HG03571 (cell line): Measurements from ENCODE around the gene PHF21B.
"Not testable (repeated sequence)": the region's sequence is repeated elsewhere in the genome, so short reads cannot be mapped to it uniquely, and the experiment has no call there.

Source experiments
- ATAC-seq: cut with Tn5 transposase; IDR thresholded peaks from one replicate; pipeline ENCODE4 v1.9.1; 2021; ENCODE audit not compliant: unreplicated experiment

Gene PHF21B

DNA sequence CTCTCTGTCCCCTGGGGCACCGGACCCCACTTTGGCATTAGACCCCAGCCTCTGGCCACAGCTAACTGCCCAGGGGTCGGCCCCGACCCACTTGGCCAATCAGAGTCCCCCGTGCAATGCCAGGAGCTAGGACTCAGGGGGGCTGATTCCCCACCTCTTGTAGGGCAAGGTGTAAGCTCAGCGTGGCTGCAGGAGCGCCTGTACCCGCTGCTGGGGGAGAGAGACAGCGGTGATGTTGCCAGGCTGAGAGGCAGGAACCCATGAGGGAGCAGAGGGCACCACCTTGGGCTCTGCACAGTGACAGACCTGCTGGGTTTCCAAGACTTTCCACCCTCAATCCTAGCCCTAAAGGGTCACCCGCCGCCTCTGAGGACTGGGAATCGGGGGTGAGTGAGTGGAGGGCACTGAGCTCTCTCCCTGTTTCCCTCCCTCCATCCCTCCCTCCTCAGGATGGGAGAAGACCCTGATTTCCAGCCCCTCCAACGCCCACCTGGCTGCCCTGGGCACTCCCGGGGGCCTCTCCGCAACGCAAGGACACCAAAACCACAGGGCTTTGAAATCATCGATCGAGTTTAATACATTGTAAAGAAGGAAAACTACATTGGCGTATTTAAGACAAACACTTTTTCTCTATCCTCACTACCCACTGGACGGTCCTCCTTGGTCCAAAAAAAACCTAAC, 129.1 kb downstream of the PHF21B start:
- ATAC-seq = no peak

DNA sequence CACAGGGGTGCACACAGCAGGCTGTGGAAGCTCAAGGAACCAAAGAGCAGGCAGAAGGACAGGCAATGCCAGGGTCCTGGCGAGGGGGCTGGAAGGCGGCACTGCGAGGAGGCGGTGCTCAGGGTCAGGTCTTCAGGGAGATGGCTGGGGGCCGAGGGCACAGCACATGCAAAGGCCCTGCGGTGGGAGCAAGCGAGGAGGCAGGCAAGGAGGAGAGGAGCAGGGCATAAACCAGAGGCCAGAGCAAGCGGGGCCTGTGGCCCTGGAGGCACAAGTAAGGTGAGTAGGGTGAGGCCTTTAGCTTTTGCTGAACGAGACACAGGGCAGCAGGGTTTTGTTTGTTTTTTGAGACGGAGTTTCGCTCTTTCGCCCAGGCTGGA, 130.5 kb downstream of the PHF21B start:
- ATAC-seq = no peak

DNA sequence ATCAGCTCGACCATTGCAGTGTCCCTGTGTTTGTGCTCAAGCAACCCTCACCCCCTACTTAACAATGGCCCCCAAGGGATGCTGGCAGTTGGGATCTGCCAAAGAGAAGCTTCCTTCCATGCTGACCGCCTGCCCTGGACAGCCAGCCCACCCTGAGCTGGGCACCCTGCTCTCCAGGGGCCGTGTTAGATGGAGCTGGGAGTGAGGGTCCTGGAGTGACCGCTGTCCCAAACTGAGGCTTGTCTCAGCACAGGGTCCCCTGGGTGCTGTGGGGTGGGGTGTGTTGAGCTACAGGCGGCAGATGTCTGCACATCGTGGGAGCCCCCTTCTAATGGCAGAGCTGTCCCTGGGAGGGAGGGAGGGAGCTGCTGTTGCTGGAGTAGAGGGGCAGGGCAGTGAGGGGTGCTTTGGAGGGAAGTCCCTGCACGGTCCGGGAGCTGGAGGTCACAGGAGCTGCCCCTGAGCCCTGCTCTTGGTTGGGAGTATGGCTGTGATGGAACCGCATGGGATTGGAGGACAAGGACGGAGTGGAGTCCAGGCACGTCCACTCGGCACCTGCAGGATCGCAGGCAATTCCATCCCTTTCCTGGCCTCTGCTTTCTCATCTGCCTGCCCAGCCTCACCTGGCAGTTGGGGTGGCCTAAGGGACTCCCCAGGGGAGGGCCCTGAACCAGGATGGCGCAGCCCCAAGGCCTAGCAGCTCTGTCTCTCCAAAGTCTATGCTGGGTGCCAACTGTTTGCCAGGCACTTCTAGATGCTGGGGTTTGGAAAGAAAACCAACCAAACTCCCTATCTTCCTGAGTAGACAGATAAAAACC, 131.1 kb downstream of the PHF21B start:
- no peak for ATAC-seq

DNA sequence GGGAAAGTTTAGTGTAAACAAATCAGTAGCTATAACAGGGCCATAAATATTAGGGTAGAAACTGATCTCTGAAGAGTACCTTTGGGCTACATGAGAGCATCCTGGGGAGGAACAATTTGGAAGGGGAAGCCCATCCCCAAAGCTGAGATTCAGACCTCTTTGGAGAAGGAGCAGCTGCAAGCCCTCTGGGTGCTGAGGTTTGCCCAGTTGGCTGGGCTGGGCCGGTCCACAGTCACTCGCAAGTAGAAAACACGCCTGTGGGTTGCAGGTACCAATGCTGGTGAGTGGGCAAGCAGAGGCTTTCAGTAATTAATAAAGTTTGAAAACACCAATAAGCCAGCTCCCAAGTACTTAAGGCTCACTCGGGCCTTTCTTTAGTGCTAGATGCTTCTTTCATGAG, 132.9 kb downstream of the PHF21B start:
- ATAC-seq = no peak

DNA sequence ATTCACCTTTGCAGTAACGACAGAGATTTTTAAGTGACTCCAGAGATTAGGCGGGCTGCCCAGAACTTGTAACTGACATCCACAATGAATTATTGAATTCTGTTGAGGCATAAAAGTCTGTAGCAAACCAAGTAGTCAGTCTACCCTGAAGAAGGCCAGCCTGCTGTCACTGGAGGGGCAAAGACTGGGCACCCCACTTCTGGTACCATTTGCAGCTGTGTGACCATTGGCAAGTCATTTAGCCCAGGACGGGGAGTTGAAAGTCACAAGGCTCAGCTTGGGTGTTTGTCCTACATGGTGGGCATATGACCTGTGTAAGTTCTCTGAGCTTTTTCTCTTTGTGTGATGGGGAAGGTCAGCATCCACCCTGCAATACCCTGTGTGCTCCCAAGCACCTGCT, 138.0 kb downstream of the PHF21B start:
- no peak for ATAC-seq

DNA sequence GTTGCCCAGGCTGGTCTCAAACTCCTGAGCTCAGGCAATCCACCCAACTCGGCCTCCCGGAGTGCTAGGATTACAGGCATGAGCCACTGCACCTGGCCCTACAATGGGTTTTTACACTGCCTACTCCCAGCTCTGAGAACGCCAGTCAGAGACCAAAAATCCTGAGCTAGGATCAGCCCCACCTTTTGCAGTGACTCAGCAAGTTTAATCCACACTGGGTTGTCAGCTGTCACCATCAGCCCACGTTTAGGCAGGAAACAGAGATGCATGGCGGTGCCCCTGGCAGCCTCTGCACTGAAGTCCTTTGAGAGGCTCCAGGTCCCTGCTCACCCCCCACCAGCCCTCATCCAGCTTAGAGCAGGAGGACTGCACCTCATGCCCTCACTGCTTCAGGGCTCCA, 139.8 kb downstream of the PHF21B start:
- no peak for ATAC-seq

DNA sequence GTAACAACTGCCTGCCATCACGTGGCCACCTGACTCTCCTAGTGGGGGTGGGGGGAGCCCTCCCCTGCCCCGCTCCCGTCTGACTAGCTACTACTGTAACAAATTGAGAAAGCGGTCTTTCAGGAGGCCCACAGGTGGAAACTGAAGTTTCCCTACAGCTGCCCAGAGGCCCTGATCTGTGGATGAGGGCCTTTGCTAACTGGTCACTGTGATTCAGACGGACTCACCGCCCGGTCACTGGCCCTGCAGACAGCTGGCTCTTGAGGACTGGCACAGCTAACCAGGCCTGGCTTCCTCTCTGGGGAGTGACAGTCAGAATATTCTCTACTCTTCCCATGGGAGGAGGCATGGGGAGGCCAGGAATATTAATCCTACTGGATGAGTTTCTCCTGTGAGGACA, 140.6 kb downstream of the PHF21B start:
- no peak for ATAC-seq

DNA sequence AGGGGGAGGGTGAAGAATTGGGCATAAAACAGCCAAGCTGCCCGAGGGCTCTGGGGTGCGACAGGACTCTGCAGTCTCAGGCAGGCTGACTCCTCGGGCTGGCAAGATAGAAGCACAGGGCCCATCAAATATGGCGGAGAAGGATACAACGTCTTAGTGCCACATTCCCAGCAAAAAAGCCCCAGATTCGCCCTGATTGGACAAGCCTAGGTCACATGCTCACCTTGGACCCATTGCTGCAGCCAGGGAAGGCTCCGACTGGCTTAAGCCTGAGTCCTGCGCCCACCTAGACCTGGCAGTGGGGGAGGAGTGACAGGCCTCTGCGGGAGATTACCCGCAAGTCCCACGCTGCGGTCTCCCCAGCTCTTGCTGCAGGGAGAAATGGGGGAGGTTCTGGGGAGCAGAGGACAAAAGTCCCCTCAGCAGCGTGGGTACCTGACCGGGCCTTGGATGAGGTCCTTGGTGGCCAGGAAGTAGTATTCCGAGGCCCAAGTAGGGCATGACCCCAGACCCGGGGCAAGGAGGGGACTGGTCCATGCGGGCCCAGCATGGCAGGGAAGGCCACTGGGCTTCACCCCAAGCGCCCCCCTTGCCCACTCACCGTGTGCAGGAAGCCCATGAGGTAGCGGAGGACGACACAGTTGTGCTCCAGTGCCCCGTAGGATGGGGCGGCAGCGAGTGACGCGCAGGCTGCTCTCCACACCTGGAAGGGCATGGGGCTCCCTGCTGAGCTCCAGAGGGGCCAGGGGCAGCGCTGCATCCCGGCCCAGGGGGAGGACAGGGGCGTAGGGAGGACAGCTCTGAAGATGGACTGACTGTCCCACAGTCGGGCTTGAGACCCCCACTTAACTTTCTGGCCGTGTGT, 144.4 kb downstream of the PHF21B start:
- no peak for ATAC-seq

DNA sequence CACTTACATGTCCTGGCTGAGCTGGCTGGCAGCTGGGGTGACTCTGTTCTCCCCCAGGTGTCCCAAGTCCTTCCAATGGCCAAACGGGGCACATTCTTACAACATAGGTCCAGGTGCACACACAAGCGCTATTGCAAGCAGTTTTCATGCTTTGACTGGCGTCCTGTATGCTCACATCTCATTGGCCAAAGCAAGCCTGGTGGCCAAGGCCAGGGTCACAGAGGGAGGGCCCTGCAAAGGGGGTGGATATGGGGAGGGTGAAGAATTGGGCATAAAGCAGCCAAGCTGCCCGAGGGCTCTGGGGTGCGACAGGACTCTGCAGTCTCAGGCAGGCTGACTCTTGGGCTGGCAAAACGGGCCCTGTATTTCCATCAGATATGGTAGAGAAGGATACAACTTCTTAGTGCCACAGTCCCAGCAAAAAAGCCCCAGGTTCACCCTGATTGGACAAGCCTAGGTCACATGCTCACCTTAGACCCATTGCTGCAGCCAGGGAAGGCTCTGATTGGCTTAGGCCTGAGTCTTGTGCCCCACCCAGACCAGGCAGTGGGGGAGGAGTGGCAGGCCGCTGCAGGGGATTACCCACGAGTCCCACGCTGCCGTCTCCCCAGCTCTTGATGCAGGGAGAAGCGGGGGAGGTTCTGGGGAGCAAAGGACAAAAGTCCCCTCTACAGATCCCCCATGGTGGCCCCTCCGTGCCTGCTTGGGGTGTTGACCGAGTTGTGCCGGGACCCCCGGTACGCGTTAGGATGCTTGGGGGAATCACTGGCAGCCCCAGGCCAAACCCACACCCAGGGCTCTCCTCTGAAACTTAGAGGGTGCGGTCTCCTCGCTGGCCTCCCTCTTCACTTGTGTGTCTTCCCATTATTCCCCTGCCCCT, 146.6 kb downstream of the PHF21B start:
- no peak for ATAC-seq

DNA sequence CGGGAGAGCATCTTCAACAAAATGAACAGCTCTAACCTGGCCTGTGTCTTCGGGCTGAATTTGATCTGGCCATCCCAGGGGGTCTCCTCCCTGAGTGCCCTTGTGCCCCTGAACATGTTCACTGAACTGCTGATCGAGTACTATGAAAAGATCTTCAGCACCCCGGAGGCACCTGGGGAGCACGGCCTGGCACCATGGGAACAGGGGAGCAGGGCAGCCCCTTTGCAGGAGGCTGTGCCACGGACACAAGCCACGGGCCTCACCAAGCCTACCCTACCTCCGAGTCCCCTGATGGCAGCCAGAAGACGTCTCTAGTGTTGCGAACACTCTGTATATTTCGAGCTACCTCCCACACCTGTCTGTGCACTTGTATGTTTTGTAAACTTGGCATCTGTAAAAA, 147.5 kb downstream of the PHF21B start:
- ATAC-seq = no peak

DNA sequence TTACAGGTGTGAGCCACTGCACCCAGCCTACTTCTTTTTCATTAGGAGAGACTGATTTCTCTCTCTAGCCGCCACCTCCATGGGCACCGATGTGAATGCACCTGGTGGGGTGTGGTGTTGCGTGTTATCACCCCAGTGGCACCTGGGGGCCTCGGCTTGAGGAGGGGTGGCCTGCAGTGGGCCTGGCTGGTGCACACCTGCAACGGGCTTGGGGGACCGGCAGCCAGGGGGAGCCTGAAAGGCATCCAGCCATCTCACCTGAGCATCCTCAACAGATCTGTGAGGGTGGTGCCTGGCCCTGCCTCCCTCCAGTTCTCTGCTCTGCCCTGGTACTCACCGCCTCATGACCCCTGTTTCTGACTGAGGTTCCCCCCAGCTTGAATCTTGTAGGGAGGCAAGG, 148.6 kb downstream of the PHF21B start:
- no peak for ATAC-seq

DNA sequence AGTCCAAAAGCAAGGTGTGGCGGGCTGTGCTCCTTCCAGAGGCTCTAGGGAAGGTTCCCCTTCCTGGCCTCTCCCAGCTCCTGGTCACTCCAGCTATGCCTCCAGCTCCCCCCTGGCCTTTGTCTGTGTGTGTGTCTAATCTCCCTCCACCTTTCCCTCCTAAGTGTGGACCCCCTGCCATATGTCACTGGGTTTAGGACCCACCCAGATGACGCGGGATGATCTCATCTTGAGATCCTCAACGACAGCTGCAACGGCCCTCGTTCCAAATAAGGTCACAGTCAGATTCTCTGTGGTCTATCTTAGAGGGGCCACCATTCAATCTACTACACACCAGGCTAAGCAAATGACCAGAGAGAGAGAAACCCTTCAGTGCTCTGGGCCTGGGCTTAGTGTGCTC, 149.5 kb downstream of the PHF21B start:
- no peak for ATAC-seq

DNA sequence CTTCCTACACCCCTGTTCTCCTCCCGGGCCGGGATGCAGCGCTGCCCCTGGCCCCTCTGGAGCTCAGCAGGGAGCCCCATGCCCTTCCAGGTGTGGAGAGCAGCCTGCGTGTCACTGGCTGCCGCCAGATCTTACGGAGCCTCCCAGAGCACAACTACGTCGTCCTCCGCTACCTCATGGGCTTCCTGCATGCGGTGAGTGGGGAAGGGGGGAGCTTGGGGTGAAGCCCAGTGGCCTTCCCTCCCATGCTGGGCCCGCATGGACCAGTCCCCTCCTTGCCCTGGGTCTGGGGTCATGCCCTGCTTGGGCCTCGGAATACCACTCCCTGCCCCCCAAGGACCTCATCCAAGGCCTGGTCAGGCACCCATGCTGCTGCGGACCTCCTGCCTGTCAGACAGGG, 150.2 kb downstream of the PHF21B start:
- ATAC-seq = no peak

DNA sequence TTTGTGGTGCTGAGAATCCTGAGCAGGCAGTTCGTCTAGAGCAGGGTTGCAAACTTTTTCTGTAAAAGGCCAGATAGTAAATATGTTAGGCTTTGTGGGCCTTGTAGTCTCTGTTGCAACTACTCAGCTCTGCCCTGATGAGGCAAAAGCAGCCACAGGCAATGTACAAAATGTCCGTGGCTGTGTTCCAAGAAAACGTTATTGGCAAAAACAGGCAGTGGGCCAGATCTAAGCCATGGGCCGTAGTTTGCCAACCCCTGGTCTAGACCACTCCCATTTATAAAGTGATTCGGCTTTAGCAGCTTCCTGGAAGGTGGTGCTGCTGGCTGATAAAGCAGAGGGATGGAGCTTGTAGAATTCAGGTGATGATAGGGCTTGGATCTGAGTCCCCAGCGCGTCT, 151.0 kb downstream of the PHF21B start:
- not testable (repeated sequence) for ATAC-seq

DNA sequence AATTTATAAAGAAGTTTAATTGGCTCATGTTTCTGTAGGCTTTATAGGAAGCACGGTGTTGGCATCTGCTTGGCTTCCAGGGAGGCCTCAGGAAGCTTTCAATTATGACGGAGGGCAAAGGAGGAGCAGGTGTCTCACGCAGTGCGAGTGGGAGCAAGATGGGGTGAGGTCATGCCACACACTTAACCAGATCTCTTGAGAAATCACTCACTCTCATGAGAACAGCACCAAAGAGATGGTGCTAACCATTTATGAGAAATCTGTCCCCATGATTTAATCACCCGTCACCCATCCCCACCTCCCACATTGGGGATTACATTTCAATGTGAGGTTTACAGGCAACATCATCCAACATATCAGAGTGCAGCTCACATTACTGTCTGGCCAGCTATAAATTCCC, 153.9 kb downstream of the PHF21B start:
- no peak for ATAC-seq

DNA sequence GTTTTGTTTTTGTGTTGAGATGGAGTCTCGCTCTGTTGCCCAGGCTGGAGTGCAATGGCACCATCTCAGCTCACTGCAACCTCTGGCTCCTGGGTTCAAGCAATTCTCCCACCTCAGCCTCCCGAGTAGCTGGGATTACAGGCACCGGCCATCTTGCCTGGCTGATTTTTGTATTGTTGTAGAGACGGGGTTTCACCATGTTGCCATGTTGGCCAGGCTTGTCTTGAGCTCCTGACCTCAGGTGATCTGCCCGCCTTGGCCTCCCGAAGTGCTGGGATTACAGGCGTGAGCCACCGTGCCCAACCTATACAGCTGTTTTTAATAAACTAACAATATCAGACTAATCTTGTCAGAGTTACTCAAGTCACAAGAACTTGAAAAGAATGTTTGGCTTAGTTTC, 155.2 kb downstream of the PHF21B start:
- not testable (repeated sequence) for ATAC-seq

DNA sequence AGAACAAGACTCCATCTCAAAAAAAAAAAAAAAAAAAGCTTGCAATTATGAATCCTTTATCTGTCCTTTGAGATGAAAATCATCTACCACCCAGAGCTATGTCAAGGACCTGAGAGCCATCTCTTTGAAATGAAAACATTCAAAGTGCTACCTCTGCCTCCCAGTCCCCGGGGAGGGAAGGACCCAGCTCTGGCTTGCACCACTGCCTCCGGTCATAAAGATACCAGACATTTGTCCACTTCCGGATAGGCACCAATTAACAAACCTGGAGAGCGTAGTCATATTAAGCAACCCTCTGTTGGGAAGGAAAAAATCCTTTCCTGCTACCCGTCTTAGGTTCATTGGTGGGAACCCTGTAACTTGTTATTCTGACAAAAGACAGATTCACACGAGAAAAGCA, 158.9 kb downstream of the PHF21B start:
- ATAC-seq = no peak

DNA sequence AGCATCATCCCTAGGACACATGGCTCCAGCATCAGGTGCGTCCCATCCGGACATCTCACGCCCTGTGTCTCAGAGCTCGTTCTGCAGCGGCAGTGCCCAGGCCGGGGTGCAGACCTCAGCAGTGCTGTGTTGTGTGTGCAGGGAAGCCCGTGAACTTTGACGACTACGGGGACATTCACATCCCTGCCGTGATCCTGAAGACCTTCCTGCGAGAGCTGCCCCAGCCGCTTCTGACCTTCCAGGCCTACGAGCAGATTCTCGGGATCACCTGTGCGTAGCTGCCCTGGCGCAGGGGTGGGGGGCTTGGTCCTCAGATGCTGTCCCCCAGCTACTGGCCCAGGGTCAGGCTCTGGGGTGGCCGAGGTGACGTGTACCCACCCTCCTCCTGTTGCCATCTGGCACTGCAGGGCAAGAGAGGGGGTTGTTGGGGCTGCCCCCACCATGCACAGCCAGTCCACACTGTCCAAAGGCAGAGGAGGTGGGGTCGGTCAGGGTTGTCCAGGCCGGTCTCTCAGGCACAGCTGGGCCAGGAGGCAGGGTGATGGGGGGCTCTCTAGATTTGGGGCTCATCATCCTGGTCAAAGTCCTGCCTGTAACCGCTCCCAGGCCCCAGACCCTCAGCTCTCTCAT, 160.9 kb downstream of the PHF21B start:
- no peak for ATAC-seq

DNA sequence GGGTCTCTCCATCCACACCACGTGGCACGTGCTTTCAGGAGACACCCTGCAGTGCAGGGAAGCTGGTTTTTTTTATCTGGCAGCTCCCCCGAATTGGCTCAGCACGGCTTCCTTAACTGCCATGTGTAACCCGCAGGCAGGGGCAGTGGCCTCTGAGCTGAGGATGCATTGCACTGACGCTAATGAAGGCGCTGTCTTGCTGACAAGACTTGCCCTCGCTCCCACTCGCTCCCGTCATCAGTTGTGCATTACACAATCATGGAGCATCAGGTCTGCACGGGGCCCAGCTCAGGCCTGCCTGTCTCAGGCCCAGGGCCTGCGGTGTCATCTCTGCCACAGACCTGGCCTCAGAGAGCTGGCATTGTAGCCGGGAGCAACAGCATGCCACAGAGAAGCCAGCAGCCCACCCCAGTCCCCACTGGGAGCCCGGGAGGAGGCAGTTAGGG, 161.5 kb downstream of the PHF21B start:
- ATAC-seq = no peak

DNA sequence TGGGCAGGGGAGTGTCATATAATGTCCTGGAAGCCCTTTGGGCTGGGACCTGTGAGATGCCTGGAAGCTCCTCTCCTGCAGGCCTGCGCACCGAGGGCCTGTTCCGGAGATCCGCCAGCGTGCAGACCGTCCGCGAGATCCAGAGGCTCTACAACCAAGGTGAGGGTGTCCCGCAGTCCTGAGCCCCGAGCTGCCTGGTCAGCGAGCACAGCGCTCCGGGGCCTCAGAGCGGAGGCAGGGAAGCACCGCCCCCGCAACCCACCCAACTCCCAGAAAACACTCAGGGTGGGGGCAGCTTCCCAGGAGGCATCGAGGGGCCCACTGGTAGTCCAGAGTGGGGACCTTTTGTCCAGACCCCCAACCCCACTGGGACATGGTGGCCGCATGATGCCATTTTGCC, 161.9 kb downstream of the PHF21B start:
- no peak for ATAC-seq
